DOHH2 (cell line): ENCODE results near the gene C14orf132.

ENCODE experiments used
- H3F3A ChIP-seq: fragments of 200-600 bp; sonication (generic), shearing (Covaris generic); 2 replicates; pipeline ENCODE4 v1.6.0; 2016; ENCODE audit warnings: antibody characterized with exemption, mild to moderate bottlenecking; ENCODE audit not compliant: control insufficient read depth, insufficient read depth
- H3K27ac ChIP-seq: fragments of 200-600 bp; sonication (generic); 2 replicates; pipeline ENCODE4 v1.5.1; 2014; ENCODE audit warnings: low read depth, mild to moderate bottlenecking, low read length, moderate library complexity
- H3K27me3 ChIP-seq: fragments of 200-600 bp; sonication (generic); 2 replicates; pipeline ENCODE4 v1.6.1; 2014; ENCODE audit warnings: mild to moderate bottlenecking, low read length, mixed read lengths; ENCODE audit not compliant: control insufficient read depth
- H3K36me3 ChIP-seq: fragments of 200-600 bp; sonication (generic); 2 replicates; pipeline ENCODE4 v1.6.1; 2014; ENCODE audit warnings: mild to moderate bottlenecking, low read length, moderate library complexity, mixed read lengths; ENCODE audit not compliant: control insufficient read depth
- H3K4me1 ChIP-seq: fragments of 200-600 bp; sonication (generic); 2 replicates; pipeline ENCODE4 v1.6.1; 2014; ENCODE audit warnings: mild to moderate bottlenecking, low read length, mixed read lengths; ENCODE audit not compliant: control insufficient read depth
- H3K4me2 ChIP-seq: fragments of 200-600 bp; sonication (generic); 2 replicates; pipeline ENCODE4 v1.6.0; 2014; ENCODE audit warnings: mild to moderate bottlenecking, low read length, moderate library complexity
- H3K4me3 ChIP-seq: fragments of 200-600 bp; sonication (generic); 2 replicates; pipeline ENCODE4 v1.5.1; 2014; ENCODE audit warnings: mild to moderate bottlenecking, low read length, mixed read lengths
- H3K79me2 ChIP-seq: fragments of 200-600 bp; sonication (generic); 2 replicates; pipeline ENCODE4 v1.6.1; 2014; ENCODE audit warnings: mild to moderate bottlenecking, low read length, mixed read lengths; ENCODE audit not compliant: control insufficient read depth
- H3K9me2 ChIP-seq: fragments of 200-600 bp; sonication (generic); replicated peaks from 2 replicates; pipeline ENCODE4 v1.6.1; 2014; ENCODE audit warnings: mild to moderate bottlenecking, low read length, mixed read lengths; ENCODE audit not compliant: control insufficient read depth
- H3K9me3 ChIP-seq: fragments of 200-600 bp; sonication (generic); 2 replicates; pipeline ENCODE4 v1.6.1; 2014; ENCODE audit warnings: antibody characterized with exemption, low read length, mixed read lengths; ENCODE audit not compliant: control insufficient read depth, insufficient read depth
- H4K20me1 ChIP-seq: fragments of 200-600 bp; sonication (generic); 2 replicates; pipeline ENCODE4 v1.6.0; 2014; ENCODE audit warnings: low read depth, mild to moderate bottlenecking, antibody characterized with exemption, low read length, moderate library complexity; ENCODE audit not compliant: control insufficient read depth, insufficient read depth
- EZH2phosphoT487 ChIP-seq: fragments of 200-600 bp; sonication (generic); IDR thresholded peaks from 2 replicates; pipeline ENCODE4 v1.6.1; 2017; ENCODE audit warnings: borderline replicate concordance, mild to moderate bottlenecking, antibody characterized with exemption, low read length, moderate library complexity, mixed read lengths
- TF ChIP-seq, protein P1 (sequence below): fragments of 200-600 bp; sonication (generic); IDR thresholded peaks from one replicate; pipeline ENCODE4 v1.5.1; 2014; ENCODE audit warnings: antibody characterized with exemption, mild to moderate bottlenecking, low read depth, low read length; ENCODE audit not compliant: poor library complexity, severe bottlenecking

Gene C14orf132

DNA sequence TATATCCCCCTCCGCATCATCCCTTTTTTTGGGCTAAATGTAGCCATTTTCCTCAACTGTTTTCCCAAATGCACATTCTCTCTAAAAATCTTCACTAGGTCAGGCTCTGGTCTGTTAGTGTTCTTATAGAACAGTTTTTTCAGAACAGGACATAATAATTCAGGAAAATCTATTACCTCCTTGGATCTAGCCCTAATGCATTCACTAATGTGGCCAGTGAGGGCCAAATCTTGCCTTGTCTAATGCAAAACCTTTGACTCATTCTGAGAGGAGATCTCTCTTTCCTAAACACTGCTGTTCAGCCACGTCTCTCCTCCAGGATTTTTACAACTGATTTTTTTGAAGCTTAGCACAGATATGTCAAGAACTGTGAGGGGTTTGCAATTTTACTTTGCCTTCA lies 15.5 kb downstream of the C14orf132 start:
- no peak overlapping the region for H3K4me2 ChIP-seq
- no peaks in the 10 kb centered on the region for H3F3A ChIP-seq
- H3K36me3 ChIP-seq, result no peaks in the 10 kb centered on the region
- H3K4me1 ChIP-seq, result no peaks in the 10 kb centered on the region
- H3K9me3 ChIP-seq, result no peaks in the 10 kb centered on the region
- H3K4me3 ChIP-seq, result no peak overlapping the region
- no peak for TF ChIP-seq EZH2phosphoT487
- TF ChIP-seq, protein P1, sequence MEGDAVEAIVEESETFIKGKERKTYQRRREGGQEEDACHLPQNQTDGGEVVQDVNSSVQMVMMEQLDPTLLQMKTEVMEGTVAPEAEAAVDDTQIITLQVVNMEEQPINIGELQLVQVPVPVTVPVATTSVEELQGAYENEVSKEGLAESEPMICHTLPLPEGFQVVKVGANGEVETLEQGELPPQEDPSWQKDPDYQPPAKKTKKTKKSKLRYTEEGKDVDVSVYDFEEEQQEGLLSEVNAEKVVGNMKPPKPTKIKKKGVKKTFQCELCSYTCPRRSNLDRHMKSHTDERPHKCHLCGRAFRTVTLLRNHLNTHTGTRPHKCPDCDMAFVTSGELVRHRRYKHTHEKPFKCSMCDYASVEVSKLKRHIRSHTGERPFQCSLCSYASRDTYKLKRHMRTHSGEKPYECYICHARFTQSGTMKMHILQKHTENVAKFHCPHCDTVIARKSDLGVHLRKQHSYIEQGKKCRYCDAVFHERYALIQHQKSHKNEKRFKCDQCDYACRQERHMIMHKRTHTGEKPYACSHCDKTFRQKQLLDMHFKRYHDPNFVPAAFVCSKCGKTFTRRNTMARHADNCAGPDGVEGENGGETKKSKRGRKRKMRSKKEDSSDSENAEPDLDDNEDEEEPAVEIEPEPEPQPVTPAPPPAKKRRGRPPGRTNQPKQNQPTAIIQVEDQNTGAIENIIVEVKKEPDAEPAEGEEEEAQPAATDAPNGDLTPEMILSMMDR, result no peak
- H4K20me1 ChIP-seq, result no peaks in the 10 kb centered on the region
- H3K27me3 ChIP-seq, result peaks cover 4% of the 10 kb centered on the region; the same call in 1 of the 2 replicates
- no peaks in the 10 kb centered on the region for H3K9me2 ChIP-seq
- H3K79me2 ChIP-seq, result no peaks in the 10 kb centered on the region
- H3K27ac ChIP-seq, result no peak overlapping the region

DNA sequence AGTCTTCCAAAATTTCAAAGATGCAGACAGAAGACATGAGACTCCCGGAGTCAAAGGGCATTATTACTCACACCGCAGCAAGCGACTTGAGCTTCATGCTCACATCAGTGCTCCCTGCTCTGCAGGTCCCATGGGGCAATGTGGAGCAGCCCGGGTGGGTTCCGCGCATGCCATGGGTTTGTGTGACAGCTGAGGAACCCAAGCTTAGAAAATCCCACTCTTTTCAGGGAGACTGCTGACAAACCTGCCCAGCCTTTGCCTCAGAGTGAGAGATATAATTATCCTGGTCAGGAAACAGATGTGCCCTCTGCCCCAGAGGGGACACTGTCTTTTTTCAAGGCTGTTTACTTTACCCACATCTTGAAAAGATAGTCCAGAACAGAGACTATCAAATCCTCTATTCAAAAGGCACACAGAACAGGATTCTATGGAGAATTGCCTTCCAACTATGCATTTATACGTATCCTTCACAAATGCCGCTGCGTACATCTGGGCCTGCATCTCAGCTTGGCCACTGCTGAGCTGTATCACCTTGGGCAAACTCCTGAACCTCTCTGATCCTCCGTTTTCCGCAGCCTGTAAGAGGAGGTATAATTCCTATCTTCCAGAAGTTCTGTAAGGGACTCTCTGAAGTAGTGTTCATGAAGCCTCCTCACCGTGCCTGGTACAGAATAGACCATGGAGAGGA lies 16.0 kb downstream of the C14orf132 start:
- H3F3A ChIP-seq, result no peaks in the 10 kb centered on the region
- no peaks in the 10 kb centered on the region for H4K20me1 ChIP-seq
- no peaks in the 10 kb centered on the region for H3K9me3 ChIP-seq
- H3K79me2 ChIP-seq, result no peaks in the 10 kb centered on the region
- no peaks in the 10 kb centered on the region for H3K9me2 ChIP-seq
- H3K4me3 ChIP-seq, result no peak overlapping the region
- H3K36me3 ChIP-seq, result no peaks in the 10 kb centered on the region
- H3K4me1 ChIP-seq, result no peaks in the 10 kb centered on the region
- peaks cover 1% of the 10 kb centered on the region; the same call in 1 of the 2 replicates for H3K27me3 ChIP-seq
- no peak overlapping the region for H3K4me2 ChIP-seq
- no peak overlapping the region for H3K27ac ChIP-seq
- TF ChIP-seq, protein P1, result no peak
- TF ChIP-seq EZH2phosphoT487, result no peak

DNA sequence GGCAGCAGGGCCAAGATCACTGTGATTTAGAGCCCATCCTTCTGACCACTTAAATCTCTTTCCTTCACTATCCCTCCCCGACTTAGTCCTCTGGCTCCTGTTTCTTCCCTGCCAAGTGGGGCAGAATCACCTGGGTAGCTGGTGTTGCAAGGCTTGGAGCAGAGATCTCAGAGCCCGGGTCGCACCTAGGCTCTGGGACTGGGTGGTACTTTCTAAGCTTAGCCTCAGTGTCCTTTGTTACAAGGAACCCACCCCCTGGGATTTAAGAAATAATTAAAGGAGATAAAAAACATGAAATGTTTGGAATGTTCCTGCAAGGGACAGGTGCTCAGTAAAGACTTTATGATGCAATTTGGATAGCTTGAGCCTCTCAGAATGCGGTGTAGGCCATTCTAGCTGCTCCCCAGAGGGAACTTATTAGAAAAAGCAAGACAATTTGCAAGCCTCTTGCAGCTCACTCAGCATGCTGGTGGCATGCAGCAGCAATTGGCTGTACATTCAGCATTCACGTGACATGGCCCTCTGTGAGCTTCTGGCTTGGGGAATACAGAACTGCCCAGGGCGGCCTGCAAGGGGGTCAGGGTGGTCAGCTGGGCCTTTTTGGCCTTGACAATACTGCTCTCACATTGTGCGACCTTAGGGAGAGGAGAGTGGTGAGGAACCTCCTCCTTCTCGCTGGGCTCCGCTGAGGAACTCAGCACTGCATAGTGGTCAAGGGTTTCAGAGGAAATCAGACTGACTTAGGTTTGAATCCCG lies 16.8 kb downstream of the C14orf132 start:
- TF ChIP-seq, protein P1, result no peak
- TF ChIP-seq EZH2phosphoT487, result no peak
- no peak overlapping the region for H3K4me2 ChIP-seq

More for the DNA sequence above, 16.8 kb downstream of the C14orf132 start:
- Histone ChIP-seq H3K4me1 (no peaks in the 10 kb centered on the region), H3K79me2 (no peaks in the 10 kb centered on the region), H3K9me2 (no peaks in the 10 kb centered on the region), H3K27me3 (no peaks in the 10 kb centered on the region; the same call in none of the 2 replicates), H3K9me3 (no peaks in the 10 kb centered on the region), H3F3A (no peaks in the 10 kb centered on the region), H4K20me1 (no peaks in the 10 kb centered on the region), H3K4me3 (no peak overlapping the region), H3K36me3 (no peaks in the 10 kb centered on the region), H3K27ac (no peak overlapping the region)
